Measurements from ENCODE around the gene CENPV.

DNA sequence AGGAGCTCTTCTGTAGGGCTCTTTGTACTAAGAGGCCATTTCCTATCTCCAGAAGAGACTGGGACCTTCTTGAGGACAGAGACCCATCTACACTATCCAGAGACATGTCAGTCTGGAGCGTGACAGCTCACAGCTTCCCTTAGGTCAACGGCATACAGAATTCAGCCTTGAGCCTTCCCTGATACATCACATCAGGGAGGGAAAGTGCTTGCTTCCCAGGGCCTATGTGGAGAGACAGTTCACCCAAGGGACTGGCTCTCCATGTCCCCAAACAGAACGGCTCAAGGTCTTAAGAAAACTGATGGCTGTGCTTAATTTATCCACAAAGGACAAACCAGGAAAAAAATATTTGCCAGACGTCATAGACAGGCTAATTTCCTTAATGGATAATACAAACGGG lies 7.7 kb downstream of the CENPV start:
- TF ChIP-seq, protein P1, sequence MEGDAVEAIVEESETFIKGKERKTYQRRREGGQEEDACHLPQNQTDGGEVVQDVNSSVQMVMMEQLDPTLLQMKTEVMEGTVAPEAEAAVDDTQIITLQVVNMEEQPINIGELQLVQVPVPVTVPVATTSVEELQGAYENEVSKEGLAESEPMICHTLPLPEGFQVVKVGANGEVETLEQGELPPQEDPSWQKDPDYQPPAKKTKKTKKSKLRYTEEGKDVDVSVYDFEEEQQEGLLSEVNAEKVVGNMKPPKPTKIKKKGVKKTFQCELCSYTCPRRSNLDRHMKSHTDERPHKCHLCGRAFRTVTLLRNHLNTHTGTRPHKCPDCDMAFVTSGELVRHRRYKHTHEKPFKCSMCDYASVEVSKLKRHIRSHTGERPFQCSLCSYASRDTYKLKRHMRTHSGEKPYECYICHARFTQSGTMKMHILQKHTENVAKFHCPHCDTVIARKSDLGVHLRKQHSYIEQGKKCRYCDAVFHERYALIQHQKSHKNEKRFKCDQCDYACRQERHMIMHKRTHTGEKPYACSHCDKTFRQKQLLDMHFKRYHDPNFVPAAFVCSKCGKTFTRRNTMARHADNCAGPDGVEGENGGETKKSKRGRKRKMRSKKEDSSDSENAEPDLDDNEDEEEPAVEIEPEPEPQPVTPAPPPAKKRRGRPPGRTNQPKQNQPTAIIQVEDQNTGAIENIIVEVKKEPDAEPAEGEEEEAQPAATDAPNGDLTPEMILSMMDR (IDR thresholded peaks at IDR 0.05; ENCODE audit: insufficient read depth, low read length, poor library complexity, severe bottlenecking), result no peak
- no peak for TF ChIP-seq EZH2phosphoT487 (conservative IDR thresholded peaks at IDR 0.05; ENCODE audit: low read length)

Data from SU-DHL-6 (cell line).